GM21390 (cell line): Measurements from ENCODE around the gene POLR2L.

Experiments
- ATAC-seq: cut with Tn5 transposase; IDR thresholded peaks from one replicate; pipeline ENCODE4 v1.9.1; 2021; ENCODE audit not compliant: unreplicated experiment

Gene POLR2L

DNA sequence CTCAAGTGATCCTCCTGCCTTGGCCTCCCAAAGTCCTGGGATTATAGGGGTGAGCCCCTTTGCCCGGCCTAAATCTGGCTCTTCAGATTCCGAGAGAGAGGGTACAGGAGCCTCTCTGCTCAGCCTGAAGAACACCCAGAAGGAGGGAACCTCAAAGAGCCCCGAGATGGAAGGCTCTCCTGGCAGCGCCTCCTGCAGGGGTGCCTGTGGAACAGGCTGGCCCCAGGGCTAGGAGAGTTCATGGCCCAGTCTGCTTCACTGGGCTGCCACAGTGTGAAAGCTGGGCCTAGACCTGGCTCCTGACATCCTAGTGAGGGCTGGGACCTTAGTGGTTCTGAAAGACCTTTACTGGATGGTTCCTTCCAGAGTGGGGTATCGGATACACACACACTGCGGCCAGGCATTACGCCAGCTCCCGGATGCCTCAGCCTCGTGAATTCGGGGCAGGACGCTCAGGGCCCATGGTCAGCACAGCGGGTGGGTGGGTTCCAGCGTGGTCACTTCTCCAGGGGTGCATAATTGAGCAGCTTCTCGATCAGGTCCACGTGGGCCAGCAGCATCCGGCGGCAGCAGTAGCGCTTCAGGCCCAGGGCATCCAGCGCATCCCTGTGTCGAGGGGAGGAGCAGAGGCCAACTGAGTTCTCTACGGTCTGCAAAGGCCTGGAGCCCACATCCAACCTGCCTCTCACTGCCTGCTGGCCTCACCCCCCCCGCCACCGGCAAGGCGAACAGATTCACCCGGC is 2.3 kb downstream of the POLR2L start:
- ATAC-seq, result no peak

DNA sequence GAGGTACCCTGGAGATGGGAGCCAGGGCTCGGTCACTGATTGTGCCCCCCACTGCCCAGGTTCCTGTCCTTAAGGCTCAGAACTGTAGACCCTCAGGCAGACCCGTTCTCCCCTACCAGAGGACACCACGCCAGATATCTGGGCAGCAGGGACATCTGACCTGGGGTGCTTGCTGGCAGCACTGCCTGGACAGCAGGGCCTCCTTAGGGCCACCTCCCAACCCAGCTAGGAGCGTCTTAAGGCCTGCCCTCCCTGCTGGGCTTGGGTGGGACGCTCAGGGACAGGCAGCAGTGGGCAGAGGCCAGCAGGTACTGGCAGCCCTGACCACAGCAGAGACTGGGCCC is 3.1 kb downstream of the POLR2L start:
- no peak for ATAC-seq

DNA sequence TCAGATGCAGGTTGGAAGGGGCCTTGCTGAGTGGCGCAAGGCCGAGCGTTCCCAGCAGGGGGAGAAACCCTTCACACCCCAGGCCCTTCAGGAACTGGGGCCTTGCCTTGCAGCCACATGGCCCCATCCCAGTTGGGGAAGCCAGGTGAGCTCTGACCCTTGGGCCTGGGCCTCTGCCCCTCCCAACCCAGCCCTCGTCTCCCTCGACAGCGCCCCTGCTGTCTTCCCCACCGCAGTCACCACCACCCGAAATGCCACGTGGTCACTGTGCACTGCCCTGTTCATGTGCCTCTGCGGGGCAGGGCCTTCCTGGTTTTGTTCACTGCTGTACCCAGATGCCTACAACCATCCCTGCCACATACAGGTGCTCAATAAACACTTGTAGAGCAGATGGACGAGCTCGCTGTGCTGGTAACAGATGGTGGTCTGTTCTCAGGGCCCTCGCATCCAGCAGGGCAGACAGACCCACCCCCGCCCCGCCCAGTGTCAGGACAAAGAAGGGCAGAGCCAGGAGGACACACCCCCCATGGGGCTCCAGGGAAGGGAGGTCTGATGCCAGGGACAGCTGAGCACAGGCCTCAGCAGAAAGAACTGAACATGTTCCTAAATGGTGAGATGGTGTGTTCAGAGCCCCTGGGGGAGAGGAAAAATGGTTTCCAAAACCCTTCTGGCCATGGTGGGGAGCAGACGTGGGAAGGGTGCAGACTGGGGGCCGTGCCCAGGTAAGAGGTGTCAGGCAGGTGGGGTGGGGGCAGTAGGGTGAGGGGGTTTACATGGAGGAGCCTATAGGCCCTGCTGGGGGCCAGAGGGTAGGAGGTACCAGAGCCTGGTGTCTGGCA is 3.7 kb downstream of the POLR2L start:
- ATAC-seq, result no peak

DNA sequence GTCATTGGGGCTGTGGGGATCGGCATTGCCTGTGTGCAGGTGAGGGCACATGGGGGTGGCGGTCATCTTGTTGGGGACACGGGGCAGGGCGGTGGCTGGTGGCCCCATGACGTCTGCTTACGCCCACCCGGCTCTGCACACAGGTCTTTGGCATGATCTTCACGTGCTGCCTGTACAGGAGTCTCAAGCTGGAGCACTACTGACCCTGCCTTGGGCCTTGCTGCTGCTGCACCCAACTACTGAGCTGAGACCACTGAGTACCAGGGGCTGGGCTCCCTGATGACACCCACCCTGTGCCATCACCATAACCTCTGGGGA is 4.4 kb downstream of the POLR2L start:
- no peak for ATAC-seq

DNA sequence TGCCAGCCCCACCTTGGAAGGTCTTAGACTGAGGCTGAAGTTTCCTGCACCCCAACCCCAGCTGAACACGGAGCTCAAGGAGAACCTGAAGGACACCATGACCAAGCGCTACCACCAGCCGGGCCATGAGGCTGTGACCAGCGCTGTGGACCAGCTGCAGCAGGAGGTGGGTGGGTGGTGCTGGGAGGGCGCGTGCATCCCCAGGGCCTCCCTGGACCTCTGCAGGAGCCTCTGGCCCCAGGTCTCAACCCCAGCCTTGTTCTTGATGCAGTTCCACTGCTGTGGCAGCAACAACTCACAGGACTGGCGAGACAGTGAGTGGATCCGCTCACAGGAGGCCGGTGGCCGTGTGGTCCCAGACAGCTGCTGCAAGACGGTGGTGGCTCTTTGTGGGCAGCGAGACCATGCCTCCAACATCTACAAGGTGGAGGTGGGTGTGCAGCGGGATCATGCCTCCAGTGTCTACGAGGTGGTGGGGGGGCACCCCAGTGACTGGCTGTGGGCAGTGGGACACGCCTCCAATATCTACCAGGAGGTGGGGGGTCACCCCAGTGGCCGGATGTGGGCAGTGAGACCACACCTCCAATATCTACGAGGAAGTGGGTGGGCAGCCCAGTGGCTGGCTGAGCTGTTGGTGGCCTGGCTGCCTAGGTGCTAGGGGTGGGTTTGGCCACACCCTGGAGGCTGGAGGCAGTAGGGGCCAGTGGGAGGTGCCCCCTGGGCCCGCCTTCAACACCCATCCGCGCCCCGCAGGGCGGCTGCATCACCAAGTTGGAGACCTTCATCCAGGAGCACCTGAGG is 4.9 kb downstream of the POLR2L start:
- ATAC-seq, result no peak

DNA sequence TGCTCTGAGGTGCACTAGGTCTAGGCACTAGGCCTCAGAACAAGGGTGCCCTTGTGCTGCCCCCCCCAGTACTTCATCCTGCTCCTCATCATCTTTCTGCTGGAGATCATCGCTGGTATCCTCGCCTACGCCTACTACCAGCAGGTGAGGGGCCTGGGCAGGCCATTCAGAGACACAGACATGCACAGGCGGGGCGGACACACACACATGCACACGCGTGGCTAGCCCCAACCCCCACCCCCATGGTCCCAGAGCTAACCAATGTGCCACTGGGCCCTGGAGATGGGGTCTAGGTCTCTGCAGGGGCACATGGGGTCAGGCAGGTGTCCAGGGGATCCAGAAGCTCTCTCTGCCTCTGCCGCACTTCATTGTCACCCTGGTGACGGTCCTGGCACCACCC is 5.6 kb downstream of the POLR2L start:
- ATAC-seq, result no peak

DNA sequence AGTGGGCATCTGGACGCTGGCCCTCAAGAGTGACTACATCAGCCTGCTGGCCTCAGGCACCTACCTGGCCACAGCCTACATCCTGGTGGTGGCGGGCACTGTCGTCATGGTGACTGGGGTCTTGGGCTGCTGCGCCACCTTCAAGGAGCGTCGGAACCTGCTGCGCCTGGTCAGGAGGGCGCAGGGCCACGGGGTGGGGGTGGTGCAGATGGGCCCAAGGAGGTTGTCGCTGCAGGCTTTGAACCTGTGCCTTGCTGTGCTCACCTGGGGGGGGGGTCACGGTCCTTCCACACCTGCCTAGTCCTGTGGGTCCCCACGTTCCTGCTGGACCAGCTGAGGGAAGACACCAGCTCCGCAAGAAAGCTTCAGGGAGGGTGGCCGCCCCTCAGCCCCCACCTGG is 6.1 kb downstream of the POLR2L start:
- no peak for ATAC-seq

DNA sequence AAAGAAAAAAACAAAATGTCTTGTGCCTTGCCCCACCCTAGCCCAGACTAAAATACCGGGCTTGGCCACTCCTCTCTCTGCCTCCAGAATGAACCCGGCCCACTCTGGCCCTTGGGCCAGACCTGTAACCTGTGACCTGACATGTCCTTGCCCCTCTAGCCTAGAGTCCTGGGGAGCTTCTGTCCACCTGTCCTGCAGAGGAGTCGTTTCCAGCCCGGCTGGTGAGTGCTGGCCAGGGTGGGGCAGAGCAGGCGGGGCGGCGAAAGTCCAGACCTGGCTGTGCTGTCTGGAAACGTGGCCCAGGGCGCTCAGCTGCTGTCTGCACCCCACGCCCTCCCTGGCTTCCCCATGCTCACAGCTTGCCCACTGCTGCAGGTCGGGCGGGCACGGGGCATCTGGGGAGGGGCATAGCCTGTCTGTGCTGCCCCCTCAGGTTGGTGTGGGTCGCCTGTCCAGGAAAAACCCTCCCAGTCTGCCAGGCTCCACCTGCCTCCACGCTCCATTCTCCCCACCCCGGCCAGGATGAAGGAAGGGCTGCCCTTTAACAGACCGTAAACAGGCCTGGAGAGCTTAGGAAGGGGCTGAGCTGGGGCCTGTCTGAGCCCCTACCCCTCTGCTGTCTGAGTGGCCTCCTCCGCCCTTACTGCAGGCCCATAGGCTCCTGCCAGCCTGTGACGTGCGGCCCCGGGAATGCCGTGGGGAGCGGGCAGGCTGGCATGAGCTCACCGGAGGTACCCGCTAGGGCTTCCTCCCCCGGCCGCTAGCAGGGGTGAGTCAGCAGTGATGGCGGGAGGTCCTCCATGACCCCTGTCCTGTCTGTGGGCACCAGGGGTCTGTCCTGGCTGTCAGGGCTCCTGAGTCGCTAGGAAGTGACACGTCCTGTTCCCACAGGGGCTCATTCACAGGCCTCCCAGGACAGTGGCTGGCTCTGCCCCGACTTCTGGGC is 7.7 kb downstream of the POLR2L start:
- ATAC-seq, result no peak

DNA sequence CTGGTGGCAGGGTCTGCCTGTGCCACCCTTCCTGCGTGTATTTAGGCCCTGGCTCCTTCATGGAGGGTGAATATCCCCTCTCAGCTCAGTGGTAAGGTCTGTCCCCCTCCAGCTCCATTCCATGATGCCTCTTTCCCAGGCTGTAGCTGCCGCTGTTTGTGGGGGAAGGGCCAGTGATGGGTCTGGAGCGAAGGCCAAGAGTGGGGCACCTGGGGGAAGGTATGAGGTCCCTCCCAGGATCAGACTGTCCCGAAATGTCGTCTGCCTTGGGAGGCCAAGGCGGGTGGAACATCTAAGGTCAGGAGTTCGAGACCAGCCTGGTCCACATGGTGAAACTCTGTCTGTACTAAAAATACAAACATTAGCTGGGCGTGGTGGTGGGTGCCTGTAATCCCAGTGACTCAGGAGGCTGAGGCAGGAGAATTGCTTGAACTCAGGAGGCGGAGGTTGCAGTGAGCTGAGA is 8.4 kb downstream of the POLR2L start:
- ATAC-seq, result no peak

DNA sequence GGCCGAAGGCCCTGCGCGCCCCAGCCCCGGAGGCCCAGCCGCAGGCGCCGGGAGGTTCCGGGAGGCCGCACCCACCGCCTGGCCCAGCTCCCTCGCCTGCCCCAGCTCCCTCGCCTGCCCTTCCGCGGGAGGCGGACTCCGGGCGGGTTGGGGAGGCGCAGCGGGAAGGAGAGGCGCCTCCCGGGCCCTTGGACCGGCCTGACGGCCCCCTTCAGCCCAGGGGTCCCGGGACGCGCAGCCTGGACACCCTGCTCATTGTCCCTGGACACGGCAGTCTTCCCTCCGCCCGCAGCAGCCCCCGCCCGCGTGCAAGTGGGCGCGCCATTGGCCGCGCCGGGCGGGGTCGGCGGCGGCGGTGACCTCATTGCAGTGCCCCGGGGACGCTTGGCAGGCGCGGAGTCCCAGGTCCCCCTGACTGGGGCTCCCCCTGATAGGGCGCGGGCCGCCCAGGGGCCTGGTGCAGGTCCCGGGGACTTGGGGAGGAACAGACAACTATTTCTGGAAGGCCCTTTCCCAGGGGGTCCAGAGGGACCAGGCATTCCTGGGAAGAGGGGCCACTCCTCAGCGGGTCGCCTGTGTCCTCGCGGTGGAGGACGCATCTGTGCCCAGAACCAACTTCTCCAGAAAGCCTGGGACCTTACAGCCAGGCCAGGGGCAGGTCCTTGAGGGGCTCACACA is 9.1 kb downstream of the POLR2L start:
- no peak for ATAC-seq

DNA sequence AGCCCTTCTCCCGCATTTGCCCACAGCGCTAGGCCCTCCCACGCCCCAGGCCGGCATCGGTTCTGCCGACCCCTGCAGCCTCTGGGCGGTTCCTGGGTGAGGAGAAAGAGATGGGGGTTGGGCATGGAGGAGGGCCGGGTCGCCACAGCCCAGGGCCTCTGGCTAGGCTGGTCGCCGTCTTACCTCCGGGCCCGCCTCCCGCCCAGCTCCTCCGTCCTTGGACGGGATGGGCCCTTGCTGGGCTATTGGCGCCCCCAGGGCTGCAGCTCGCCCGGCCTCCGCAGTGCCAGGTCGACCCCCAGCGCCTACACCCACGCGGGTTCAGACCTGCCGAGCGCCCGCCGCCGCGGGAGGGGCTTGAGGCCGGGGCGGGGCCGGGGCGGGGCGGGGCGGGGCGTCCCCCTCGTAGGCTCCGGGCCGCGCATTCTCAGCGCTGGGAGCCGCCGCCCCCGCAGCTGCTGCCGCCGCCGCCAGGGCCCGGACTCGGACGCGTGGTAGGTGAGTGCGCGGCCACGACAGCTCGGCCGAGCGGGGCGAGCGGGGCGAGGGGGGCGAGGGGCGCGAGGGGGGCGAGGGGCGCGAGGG is 9.7 kb downstream of the POLR2L start, which contains the start of gene CD151:
Gene CD151 (plus strand): TSS at position 424 of the 585 bp plus-strand sequence. CDS start 3,118 bp downstream, outside the sequence.
- no peak for ATAC-seq

DNA sequence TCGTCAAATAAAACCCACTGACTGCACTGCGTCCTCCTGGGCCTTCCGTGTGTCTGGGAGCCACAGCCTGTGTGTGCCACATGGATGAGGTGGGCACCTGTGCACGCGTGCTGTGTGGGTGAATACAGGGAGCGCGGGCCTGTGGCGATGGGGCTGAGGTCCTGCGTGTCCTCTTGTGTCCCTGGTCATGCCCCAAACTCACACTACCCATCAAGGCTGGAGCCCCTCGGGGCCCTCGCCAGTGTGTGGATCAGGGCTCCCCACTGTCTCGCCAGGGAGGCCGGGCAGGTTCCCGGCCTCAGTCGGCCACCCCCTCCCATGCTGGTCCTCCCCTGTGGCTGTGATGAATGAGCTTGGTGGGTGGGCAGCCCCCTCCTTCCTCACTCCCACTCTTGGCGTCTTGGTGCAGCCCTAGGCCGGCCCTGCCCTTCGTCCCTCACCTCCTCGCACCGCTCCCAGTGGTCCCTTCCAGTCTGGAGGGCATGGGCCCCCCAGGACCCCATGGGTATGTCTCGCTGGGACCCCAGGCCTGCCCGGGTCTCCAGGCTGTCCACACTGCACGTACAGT is 10.3 kb downstream of the POLR2L start:
- ATAC-seq, result no peak

DNA sequence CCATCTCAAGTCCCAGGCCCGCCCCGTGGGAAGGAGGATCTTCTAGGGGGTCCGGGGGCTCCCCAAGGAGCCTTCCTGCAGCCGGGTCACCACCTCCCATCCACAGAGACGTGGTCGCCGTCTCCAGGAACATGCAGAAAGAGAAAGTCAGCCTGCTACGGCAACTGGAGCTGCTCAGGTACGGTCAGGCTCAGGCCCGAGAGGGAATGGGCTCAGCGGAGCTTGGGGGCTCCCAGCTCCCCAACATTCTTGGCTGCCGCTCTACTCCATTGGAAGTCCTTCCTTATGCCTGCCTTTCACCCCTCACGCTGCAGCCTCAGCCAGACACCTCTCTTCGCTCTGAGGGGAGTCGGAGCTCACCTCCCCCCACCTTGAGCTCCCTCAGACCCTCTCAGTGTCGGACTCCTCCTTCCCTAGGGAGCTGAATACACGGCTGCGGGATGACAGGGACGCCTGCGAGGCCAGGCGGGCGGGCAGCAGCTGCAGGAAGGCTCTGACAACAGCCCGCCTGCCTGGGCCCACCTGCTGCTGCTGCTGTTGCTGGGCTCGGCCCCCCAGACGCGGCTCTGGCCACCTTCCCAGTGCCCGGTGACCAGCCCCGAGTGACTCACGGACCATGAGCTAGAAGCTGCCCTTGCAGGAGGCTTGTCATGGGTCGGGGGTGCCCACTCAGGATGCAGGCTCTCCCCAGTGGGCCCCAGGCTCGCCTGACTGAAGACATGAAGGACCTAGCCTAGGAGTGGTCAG is 11.0 kb downstream of the POLR2L start:
- ATAC-seq, result no peak

DNA sequence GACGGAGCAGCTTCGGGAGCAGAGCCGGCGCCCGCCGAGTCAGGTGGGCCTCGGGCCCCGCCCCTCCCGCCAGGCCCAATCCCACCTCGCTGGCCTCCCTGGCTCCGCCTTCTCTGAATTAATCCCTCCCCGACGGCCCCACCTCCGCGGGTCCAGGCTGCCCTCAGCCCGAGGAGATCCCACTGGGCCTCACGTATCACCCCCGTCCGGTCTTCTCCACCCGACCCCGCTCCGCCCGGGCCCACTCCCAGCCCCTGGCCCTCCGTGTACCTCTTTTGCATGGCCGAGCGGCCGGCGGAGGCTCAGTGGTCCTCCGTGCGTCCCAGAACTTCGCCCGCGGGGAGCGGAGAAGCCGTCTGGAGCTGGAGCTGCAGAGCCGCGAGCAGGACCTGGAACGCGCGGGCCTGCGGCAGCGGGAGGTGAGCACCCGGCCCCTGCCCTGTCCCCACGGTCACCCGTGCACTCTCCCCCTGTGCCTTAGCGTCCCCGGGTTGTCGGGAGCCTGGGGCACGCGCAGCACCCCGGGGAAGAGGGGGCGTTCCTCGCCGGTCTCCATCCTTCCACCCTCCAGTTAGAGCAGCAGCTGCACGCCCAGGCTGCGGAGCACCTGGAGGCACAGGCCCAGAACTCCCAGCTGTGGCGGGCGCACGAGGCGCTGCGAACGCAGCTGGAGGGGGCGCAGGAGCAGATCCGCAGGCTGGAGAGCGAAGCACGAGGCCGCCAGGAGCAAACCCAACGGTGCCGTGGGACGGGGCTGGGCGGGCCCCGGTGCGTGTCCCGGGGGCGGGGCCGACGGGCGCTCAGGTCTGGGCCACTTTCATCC is 11.8 kb downstream of the POLR2L start:
- no peak for ATAC-seq

DNA sequence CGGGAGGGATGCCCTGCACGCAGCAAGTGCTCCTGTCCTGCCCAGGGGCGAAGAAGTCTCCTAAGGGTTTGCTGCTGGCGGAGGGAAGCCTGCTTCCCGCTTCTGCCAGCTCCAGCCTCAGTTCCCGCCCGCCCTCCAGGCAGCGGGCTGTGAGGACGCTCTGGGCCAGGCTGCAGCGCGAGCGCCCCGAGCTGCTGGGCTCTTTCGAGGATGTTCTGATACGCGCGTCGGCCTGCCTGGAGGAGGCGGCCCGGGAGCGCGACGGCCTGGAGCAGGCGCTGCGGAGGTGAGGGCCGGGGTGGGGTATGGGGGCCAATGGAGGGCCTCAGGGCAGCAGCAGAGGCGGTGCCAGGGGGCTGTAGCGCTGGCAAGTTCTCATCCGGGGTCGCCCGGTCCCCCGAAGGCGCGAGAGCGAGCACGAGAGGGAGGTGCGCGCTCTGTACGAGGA is 12.5 kb downstream of the POLR2L start:
- no peak for ATAC-seq

DNA sequence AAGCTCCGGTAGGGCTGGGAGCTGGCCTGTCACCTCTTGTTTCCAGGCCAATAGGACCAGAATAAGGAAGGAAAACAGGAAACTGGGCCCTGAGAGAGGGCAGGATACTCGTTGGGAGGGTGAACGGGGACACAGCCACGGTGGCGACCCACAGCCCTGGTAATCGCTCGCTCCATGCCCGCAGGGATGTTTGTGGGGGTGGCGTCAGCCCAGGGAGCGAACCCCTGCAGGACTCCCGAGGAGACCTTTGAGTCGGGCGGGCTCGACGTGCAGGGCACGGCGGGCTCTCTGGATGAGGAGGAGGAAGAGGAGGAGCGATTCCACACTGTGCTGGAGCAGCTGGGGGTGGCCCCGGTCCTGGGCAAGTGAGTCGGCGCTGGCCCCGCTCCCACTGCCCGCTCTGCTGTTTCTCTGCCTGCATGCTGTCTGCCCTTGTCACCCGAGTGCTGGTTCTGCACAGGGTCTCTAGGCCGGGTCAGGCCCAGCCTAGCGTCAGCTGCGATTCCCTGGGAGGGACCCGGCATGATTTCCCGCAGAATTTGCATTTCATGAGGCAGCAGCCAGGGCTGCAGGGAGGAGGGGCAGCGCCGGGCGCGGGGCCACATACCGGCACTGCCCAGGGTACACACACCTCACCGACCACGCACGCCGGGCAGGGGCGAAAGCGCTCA is 13.0 kb downstream of the POLR2L start:
- no peak for ATAC-seq
